HG03097 (cell line): ENCODE measurements around the gene NRAS.

Experiments
- ATAC-seq: cut with Tn5 transposase; IDR thresholded peaks from one replicate; pipeline ENCODE4 v1.9.1; 2021; ENCODE audit not compliant: unreplicated experiment, low FRiP score

NRAS gene

DNA sequence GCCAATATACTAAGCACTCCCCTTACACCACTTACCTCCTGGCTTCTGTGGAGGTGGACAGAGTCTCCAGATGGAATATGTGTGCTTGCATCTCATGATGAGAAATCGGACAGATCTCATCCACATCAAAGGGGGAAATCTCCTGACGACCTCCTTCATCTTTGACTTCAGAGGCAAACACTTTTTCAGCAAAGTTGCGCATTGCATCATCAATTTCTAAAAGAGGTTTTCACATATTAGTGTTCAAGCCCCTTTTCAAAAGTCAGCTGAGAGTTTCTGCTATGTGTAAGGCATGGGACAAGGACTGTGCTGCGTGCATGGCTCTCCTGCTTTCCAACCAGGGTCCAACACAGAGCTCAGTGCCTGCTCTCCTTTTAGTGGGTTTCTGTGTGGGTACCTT is 28.0 kb downstream of the NRAS start:
- ATAC-seq = no peak

DNA sequence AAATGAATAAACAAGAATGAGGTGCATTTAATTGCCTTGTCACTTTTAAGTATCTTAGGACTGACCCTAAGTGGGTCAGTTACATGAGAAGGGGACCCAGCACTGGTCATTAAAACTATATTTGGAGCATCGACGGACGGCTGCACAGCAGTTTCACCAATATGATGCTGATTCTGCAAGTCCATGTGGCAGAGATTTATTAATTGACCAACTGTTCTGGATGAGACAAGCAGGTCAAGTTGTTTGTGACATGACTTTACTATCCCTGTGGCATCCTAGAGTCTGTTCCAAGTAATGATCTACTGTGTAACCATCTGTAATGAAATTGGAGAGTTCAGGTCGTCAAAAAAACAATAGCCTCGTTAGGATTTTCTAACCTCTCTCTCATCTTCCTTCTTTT is 30.7 kb downstream of the NRAS start:
- no peak for ATAC-seq

DNA sequence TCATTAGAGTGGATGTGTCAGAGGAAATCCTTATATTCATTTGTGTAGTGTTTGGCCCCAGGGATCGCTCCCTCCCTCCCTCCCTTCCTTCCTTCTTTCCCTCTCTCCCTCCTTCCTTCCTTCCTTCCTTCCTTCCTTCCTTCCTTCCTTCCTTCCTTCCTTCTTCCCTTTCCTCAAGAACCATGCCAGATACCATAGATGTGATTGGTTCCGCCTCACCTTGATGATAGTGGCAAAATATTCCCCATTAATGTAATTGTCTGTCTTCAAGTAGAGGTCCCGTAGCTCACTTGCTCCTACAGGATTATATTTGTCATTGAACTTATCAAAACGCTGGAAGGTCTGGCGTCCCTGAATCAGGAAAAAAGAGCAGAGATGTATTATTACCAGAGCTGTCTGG is 38.9 kb downstream of the NRAS start:
- no peak for ATAC-seq

DNA sequence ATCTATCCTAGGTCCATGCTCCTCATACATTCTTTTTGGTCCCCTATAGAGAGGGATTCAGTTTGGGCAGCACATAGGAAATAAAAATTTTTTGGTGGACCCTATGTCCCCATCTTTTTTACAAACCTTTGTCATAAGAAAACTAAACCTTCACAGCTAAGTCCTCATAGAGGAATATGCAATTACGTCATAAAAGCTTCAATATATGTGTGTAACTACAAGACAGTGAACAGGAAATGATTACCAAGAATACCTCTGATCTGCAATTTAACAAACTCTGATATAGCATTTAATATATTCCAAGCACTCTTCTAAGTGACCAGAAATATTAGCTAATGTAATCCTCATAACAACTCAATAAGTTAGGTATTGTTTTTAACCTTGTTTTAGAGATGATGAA is 40.5 kb downstream of the NRAS start:
- ATAC-seq = no peak

DNA sequence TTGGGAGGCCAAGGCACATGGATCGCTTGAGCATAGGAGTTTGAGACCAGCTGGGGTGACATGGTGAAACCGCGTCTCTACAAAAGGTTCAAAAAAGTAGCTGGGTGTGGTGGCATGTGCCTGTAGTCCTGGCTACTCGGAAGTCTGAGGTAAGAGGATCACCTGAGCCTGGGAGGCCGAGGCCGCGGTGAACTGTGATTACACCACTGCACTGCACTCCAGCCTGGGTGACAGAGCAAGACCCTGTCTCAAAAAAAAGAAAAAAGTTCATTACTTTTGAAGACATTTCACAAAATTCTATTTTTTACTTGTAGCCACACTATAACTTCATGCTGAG is 44.7 kb downstream of the NRAS start:
- ATAC-seq = no peak

DNA sequence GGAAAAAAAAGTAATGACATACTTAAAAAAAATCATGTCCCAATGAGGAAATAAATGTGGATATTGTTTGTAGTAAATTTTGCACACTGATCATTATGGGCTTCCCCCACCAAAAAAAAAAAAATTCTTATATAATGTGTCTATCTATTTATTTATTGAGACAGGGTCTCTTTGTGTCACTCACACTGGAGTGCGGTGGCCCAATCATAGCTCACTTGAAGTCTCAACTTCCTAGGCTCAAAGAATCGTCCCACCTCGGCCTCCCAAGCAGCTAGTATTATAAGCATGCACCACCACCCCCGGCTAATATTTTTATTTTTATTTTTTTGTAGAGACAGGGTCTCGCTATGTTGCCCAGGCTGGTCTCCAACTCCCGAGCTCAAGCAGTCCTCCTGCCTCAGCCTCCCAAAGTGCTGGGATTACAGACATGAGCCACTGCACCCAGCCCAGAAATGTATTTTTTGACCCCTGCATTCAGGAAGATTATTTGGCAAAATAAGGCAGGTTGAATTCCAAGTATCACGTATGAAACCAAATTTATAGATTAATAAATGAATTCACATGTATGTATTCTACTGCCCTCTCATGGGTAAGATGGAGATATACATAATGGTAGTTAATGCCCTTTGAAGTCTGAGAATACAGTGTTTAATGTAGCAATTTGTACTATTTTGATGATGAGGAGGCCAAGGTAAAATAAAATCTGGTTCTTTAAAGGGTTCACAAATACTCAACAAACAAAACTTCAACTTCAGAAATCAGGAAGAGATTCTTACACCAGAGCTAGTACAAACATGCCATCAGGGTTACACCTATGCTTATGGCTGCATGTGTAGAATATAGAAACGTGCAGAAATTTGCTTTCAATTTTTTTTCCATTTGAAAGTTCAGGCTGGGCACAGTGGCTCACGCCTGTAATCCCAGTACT is 45.3 kb downstream of the NRAS start:
- no peak for ATAC-seq

DNA sequence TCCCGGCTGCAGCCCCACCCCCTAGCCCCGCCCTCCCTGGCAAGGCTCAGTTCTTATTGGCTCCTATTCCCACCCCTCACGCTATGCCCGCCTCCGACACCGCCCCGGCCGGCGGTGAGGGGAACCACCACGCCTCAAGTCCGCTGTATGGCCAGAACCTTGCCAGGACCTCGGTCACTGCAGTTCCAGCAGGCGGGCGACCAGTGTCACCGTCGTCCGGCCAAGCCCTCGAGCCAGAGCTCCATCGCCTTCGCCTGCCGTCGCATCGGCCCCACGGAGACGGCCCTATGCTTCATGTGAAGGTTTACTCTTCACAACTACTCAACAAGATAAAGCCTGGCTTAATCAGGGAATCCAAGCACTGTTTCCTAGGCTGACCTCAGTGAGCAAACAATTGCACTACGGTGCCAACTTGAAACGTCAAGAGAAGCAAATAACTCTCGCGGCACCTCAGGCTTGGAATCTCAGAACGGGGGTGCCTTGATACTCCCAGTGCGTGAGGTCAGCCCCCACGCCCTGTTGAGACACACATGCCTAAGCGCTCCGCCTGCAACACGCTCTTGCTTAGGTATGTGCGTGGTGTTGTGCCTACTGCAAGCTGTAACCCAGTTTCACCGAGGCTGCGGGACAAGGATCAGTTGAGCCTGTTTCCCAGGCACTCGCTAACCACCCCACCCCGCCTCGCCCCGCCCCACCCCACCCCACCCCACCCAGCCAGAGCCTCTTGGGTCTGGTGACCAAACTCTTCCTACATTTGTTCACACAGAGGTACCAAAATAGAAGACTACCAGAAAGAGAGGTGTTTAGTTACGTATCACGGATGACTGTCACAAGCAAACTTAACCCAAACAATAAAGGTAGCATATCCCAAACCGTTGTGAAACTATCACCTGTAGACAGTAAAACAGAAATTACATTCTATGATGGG is 46.2 kb downstream of the NRAS start:
- ATAC-seq = peak; percentile 99

DNA sequence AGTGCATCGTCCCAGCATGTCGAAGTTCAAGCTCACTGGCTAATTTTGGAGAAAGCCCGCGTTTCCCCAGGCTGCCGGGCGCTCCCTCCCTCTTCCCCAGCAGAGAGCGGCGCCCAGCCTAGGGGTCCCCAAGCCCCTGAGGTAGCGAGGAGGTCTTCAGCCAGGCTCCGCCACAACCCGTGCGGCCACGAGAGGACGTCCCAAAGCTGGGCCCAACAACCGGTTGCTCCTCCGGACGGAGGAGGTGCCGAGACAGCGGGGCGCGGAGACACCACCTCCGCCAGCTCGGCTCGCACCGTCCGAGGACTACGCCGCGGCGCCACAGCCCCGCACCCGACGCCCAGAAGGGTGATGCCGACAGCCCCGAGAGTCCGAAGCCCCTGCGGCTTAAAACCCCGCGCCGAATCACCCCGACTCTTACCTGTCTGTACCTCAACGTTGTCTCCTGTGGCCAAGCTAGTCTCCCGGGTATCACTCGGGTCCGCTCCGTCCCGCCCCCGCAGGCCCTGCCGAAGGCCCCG is 46.9 kb downstream of the NRAS start, which contains the start of gene DENND2C:
TSS of gene DENND2C (minus strand) at position 488 of the 521 bp plus-strand sequence. CDS start 44,065 bp downstream, outside the sequence.
- peak; percentile 43 for ATAC-seq

DNA sequence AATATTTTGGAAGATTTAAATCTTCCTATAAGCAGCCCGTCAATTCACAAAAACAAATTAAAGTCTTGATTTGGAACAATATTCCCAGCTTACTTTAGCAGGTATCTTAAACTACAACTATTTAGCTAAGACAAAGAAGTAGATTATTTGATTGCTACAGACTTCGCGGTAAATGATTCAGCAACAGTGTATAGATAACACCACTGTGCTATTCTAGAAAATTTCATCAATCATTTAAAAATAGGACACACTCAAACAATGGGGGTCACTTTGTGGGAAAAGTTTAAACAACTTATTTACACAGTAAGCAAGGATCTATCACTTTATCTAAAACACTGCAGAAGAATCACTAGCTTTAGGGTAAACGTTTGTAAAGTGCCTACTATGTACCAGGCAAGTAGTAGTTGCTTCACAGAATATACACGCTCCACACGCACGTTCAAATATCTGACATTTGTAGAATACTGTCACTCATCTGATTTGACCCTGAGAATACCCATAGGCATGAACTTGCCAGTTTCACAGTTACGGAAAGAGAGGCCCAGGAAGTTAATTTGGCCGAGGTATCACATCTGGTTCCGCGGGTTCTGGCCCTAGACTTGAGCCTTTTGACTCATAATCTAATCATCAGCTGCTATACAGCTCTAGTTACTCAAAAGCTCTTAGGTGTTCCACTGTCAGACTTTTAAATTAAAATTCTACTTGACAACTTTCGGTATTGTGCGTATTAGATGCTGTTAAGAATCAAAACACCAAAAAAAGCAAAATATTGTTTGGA is 47.6 kb downstream of the NRAS start:
- ATAC-seq = no peak

DNA sequence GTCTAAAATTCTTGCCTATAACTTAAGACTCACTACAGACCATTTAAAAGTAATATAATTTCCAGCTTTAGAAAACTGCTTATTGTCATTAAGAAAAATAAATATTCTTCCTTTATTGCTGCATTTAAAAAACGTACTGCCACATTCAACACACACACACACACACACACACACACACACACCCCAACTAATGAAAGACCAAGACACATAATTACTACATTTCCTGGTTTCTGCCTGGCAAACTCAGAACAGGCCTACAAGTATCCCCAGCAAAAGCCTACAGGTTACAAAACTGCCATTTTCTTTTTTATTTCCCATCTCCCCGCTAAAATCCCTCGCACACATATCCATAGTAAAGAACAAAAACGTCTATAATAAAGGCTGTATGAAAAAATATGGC is 48.2 kb downstream of the NRAS start:
- ATAC-seq = no peak

DNA sequence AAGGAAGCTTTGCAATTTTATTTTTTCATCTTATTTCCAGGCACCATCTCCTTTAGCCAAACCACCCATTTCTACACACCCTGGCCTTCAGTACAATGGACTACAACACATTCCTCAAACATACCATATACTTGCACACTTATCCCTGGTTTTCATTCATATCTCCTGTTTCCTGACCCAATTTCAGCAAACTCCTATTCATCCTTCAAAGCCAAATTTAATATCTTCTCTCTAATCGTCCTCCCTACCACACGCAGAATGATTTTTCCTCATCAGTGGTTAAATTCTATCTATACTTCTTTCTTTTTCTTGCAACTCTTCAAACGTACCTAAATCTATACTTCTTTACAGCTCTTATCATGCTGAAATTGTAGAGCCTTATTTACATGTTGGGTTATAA is 49.6 kb downstream of the NRAS start:
- ATAC-seq = no peak

DNA sequence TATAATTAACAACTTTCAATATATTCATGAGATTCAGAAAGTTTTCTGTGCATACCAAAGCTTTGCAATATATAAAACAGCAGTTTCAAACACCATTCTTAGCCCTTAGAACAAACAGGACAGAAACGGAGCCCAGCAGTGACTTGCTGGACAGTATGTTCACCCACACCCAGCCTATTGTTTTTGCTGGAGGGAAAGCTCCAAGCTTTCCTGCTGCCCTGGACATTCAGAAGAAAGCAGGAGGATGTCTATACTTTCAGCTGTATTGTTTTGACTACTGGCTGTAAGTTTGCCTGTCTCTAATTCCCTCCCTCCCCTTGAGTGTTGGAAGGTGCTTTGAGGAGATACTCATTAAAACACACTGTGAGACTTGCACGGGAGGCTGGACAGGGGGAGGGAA is 56.3 kb downstream of the NRAS start:
- no peak for ATAC-seq
